ENCODE results near the gene TMEM196.

- TF ChIP-seq, protein P1, sequence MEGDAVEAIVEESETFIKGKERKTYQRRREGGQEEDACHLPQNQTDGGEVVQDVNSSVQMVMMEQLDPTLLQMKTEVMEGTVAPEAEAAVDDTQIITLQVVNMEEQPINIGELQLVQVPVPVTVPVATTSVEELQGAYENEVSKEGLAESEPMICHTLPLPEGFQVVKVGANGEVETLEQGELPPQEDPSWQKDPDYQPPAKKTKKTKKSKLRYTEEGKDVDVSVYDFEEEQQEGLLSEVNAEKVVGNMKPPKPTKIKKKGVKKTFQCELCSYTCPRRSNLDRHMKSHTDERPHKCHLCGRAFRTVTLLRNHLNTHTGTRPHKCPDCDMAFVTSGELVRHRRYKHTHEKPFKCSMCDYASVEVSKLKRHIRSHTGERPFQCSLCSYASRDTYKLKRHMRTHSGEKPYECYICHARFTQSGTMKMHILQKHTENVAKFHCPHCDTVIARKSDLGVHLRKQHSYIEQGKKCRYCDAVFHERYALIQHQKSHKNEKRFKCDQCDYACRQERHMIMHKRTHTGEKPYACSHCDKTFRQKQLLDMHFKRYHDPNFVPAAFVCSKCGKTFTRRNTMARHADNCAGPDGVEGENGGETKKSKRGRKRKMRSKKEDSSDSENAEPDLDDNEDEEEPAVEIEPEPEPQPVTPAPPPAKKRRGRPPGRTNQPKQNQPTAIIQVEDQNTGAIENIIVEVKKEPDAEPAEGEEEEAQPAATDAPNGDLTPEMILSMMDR (IDR thresholded peaks at IDR 0.05): no peak
- TF ChIP-seq POLR2A (IDR thresholded peaks at IDR 0.05): no peak
Measured at GRCh38 chr7:19811386-19811785, 38.0 kb upstream of the TMEM196 start.

Measured in stomach (tissue), 4 donors.